Esophagus squamous epithelium (tissue), 4 donors: ENCODE data around the gene SUPV3L1.
"Not testable (repeated sequence)": the region's sequence is repeated elsewhere in the genome, so short reads cannot be mapped to it uniquely, and the experiment has no call there.

ENCODE experiments used
- CTCF ChIP-seq, 6 experiments: fragments of 450-650 bp in 4 of 6; fragments of 200-600 bp in 2 of 6; sonication (generic) in 2 of 6; IDR thresholded peaks; one replicate each; pipeline ENCODE4 v1.5.1; 2016 to 2019; ENCODE audit warnings: antibody characterized with exemption in 6 of 6, mild to moderate bottlenecking in 4 of 6, moderate library complexity in 4 of 6
- POLR2A ChIP-seq, 4 donors: fragments of 450-650 bp; IDR thresholded peaks; one replicate each; pipeline ENCODE4 v1.6.1; 2017; ENCODE audit warnings: antibody characterized with exemption in 4 of 4, mild to moderate bottlenecking in 4 of 4, moderate library complexity in 3 of 4

- not testable (repeated sequence) for TF ChIP-seq CTCF, POLR2A (IDR thresholded peaks at IDR 0.05)
Measured at GRCh38 chr10:69142074-69142473, 38.0 kb upstream of the SUPV3L1 start.
